ENCODE data around the gene PCSK5. TPM values are rescaled to one million over a fixed set of nuclear protein-coding genes. Genes with fewer than 3 reads are reported as not detected.

Gene PCSK5
- polyA plus RNA-seq, 1 experiment: 0.74 TPM

GRCh38 chr9:76099516-76099915 lies 209.0 kb downstream of the PCSK5 start:
- ChIA-PET CTCF (interaction anchor here (1.1 kb wide), 1 partner anchor 11 kb away, joined by 3 read pairs; no protein-coding TSS in a partner anchor), POLR2A (no interaction called here)
- Histone ChIP-seq H3K36me3 (ENCODE audit: control insufficient read depth, insufficient read depth, low read length) (no peaks in the 10 kb centered on the region), H3K4me3 (ENCODE audit: low read depth, low read length) (no peak overlapping the region), H3K27me3 (ENCODE audit: control insufficient read depth, insufficient read depth, low read length) (no peaks in the 10 kb centered on the region)
- DNase-seq (ENCODE audit: low read depth): no peak
- TF ChIP-seq, protein P1, sequence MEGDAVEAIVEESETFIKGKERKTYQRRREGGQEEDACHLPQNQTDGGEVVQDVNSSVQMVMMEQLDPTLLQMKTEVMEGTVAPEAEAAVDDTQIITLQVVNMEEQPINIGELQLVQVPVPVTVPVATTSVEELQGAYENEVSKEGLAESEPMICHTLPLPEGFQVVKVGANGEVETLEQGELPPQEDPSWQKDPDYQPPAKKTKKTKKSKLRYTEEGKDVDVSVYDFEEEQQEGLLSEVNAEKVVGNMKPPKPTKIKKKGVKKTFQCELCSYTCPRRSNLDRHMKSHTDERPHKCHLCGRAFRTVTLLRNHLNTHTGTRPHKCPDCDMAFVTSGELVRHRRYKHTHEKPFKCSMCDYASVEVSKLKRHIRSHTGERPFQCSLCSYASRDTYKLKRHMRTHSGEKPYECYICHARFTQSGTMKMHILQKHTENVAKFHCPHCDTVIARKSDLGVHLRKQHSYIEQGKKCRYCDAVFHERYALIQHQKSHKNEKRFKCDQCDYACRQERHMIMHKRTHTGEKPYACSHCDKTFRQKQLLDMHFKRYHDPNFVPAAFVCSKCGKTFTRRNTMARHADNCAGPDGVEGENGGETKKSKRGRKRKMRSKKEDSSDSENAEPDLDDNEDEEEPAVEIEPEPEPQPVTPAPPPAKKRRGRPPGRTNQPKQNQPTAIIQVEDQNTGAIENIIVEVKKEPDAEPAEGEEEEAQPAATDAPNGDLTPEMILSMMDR (IDR thresholded peaks at IDR 0.05; ENCODE audit: insufficient read depth, low read depth, low read length): no peak

GRCh38 chr9:76101075-76101474 lies 210.6 kb downstream of the PCSK5 start:
- no peak for DNase-seq (ENCODE audit: low read depth)
- Histone ChIP-seq H3K27me3 (ENCODE audit: control insufficient read depth, insufficient read depth, low read length) (no peaks in the 10 kb centered on the region), H3K36me3 (ENCODE audit: control insufficient read depth, insufficient read depth, low read length) (no peaks in the 10 kb centered on the region), H3K4me3 (ENCODE audit: low read depth, low read length) (no peak overlapping the region)
- CTCF ChIA-PET: no interaction called here
- TF ChIP-seq, protein P1 (IDR thresholded peaks at IDR 0.05; ENCODE audit: insufficient read depth, low read depth, low read length): no peak
- POLR2A ChIA-PET: no interaction called here

DNA sequence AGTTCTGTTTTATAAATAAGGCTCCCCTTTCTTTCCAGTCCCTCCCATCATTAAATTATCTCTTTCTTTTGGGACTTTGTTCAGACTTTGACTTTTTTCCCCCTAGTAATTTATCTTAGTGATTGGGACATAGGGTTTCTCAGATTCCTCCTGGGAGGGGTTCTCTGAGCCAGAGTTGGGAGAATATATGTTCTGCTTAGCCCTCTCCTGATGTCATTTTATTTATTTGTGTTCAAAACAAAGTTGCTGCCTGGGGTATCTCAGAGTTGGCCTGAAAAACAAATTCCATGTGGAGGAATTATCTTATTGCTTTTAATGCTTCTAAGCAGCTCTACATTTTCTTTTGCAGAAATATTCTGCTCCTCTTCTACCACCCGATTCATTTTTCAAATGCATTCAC lies 211.0 kb downstream of the PCSK5 start:
- Histone ChIP-seq H3K27me3 (ENCODE audit: control insufficient read depth, insufficient read depth, low read length) (no peaks in the 10 kb centered on the region), H3K36me3 (ENCODE audit: control insufficient read depth, insufficient read depth, low read length) (no peaks in the 10 kb centered on the region), H3K4me3 (ENCODE audit: low read depth, low read length) (no peak overlapping the region)
- POLR2A ChIA-PET: no interaction called here
- CTCF ChIA-PET: no interaction called here
- DNase-seq (ENCODE audit: low read depth): no peak
- TF ChIP-seq, protein P1 (IDR thresholded peaks at IDR 0.05; ENCODE audit: insufficient read depth, low read depth, low read length): no peak

DNA sequence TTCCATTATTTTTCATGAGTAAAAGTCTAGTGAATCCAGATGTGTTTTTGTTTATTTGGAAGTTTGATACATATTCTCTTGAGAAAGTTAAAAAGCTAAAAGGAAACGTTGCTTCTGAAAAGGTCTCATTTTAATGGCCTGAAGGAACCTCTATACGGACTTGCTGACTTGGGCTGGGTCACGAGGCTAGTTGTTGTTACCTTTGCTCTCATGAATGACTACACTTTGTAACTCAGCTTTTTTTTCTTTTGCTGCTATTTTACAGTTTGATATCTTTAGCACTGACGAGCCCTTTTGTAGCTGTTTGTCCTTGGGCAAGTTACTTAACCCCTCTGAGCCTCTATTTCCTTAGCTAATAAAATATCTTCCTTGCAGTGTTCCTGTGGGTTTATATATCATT lies 211.5 kb downstream of the PCSK5 start:
- POLR2A ChIA-PET: no interaction called here
- TF ChIP-seq, protein P1 (IDR thresholded peaks at IDR 0.05; ENCODE audit: insufficient read depth, low read depth, low read length): no peak
- no peak for DNase-seq (ENCODE audit: low read depth)
- CTCF ChIA-PET: interaction anchor here (1.1 to 2.1 kb wide), 3 partner anchors 16 to 200 kb away, joined by 3 to 6 read pairs (median 4); no protein-coding TSS in a partner anchor
- H3K36me3 ChIP-seq (ENCODE audit: control insufficient read depth, insufficient read depth, low read length): no peaks in the 10 kb centered on the region
- no peaks in the 10 kb centered on the region for H3K27me3 ChIP-seq (ENCODE audit: control insufficient read depth, insufficient read depth, low read length)
- no peak overlapping the region for H3K4me3 ChIP-seq (ENCODE audit: low read depth, low read length)

GRCh38 chr9:76103531-76104315 lies 213.2 kb downstream of the PCSK5 start:
- no peak for DNase-seq (ENCODE audit: low read depth)
- ChIA-PET POLR2A (no interaction called here), CTCF (interaction anchor here (1.1 to 2.1 kb wide), 3 partner anchors 11 to 198 kb away, joined by 4 to 6 read pairs (median 4); no protein-coding TSS in a partner anchor)
- Histone ChIP-seq H3K4me3 (ENCODE audit: low read depth, low read length) (no peak overlapping the region), H3K36me3 (ENCODE audit: control insufficient read depth, insufficient read depth, low read length) (no peaks in the 10 kb centered on the region), H3K27me3 (ENCODE audit: control insufficient read depth, insufficient read depth, low read length) (no peaks in the 10 kb centered on the region)
- TF ChIP-seq, protein P1 (IDR thresholded peaks at IDR 0.05; ENCODE audit: insufficient read depth, low read depth, low read length): no peak
